Activated naive CD4-positive, alpha-beta T cell treated with Interleukin-2 at 50 U/mL for 16 hours (primary cell): Measurements from ENCODE around the gene PRRC2B.

Experiments
- DNase-seq: peaks from one replicate; pipeline ENCODE4 v3.0.0-alpha.2; 2020

Gene PRRC2B

DNA sequence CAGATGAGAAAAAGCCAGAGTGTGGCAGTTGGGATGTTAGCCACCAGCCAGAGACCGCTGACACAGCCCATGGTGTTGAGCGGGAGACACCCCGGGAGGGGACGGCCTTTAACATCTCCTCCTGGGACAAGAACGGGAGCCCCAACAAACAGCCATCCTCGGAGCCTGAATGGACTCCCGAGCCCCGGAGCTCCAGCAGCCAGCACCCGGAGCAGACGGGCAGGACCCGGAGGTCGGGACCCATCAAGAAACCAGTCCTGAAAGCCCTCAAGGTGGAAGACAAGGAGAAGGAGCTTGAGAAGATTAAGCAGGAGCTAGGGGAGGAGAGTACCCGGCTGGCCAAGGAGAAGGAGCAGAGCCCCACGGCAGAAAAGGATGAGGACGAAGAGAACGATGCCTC, 80.8 kb downstream of the PRRC2B start:
- no peak for DNase-seq

GRCh38 chr9:131475111-131475955, 81.4 kb downstream of the PRRC2B start:
- DNase-seq: no peak

GRCh38 chr9:131475956-131476776, 82.3 kb downstream of the PRRC2B start:
- DNase-seq: no peak

- no peak for DNase-seq
Observed at GRCh38 chr9:131476777-131477345, 83.0 kb downstream of the PRRC2B start.

GRCh38 chr9:131477367-131477766, 83.5 kb downstream of the PRRC2B start:
- DNase-seq: no peak

GRCh38 chr9:131477816-131478419, 84.0 kb downstream of the PRRC2B start:
- DNase-seq: no peak

GRCh38 chr9:131478421-131478868, 84.6 kb downstream of the PRRC2B start:
- peak; percentile 59 for DNase-seq

GRCh38 chr9:131478911-131479310, 85.0 kb downstream of the PRRC2B start:
- DNase-seq: no peak

GRCh38 chr9:131480258-131480657, 86.4 kb downstream of the PRRC2B start:
- no peak for DNase-seq

DNA sequence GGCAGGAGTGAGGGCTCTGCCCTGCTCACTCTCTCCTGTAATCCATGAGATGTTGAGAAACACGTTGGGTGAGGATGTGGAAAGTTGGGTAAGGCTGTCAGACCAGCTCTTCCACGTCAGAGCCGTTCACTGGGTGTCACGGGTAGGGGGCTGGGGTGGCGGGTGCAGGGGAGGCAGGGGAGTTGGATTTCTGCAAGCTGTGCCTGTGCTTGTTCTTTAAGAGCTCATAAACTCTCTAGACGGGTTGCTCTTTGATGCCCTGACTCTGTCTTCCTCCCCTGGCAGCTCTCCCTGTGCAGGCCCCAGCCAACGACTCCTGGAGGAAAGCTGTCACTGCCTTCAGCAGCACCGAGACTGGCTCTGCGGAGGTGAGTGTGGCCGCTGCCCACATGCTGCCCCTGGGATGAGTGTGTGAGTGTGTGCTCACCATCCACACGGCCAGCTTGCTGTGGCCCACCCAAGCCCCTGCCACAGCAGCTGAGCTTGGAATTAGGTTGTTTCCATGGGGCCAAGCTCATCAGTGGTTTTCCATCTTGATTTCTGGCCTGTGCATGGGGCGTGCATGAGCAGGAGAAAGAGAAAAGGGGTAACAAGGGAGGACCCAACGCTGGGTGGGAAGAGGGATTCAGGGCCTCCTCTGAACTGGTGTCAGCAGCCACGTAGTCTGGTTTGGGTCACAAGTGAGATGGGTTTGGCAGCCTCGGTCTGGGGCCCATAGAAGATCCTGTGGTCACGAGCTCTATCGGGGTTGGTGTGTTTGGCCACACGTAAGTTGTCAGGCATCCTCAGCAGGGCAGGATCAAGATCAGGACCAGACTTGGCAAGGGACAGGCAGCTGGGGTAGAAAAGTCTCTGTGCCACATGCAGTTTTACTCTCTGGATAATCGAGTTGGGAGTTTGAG, 87.8 kb downstream of the PRRC2B start:
- DNase-seq: no peak

GRCh38 chr9:131482343-131483006, 88.6 kb downstream of the PRRC2B start:
- no peak for DNase-seq

DNA sequence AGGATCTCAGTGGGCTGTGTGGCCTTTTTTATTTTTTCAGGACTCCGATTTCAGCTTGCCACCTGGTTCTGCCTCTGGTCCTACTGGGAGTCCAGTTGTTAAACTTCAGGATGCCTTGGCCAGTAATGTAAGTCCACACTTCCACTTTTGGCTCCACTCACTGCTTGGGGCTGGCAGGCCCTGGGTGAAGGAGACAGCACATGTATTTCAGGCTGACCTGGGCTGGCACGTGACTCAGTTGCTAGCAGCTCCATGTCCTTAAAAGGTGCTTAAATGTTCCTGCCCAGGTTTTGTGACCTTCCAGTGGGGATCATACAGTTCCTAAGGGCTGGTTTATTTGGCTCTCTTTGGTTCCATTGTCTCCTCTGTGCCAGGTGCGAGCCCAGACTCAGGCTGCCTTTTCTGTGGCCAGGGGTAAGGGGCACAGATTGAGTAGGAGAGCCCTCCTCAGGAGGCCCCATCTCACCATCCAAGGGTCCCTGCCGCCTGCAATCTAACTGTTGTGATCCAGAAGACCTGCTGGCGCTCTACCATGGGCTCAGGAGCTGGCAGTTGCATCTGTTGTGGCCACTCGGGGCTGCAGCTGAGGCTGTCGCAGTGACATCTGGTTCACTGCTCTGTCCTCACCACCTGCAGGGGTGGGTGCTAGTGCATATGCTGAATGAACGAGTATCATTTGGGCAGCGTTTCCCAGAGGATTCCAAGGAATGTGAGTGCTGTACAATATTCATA, 89.6 kb downstream of the PRRC2B start:
- no peak for DNase-seq

DNA sequence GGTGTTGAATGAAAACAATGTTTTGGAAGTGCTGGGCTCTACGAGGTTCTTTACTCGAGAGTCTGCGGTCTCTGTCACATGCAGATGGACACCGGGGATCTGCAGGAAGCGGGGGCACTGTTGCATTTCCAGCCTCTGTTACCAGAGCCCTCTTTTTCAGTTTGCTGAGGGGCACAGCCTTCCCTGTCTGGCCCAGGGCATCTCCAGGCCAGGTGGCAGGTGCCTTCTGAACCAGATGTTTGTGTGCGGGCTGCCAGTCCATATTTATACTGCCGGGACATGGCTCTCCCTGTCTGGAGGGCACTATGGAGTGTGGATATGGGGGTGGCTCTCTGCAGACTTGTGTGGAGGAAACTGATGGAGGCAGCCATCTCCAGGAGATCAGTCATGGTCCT, 90.2 kb downstream of the PRRC2B start:
- no peak for DNase-seq

DNA sequence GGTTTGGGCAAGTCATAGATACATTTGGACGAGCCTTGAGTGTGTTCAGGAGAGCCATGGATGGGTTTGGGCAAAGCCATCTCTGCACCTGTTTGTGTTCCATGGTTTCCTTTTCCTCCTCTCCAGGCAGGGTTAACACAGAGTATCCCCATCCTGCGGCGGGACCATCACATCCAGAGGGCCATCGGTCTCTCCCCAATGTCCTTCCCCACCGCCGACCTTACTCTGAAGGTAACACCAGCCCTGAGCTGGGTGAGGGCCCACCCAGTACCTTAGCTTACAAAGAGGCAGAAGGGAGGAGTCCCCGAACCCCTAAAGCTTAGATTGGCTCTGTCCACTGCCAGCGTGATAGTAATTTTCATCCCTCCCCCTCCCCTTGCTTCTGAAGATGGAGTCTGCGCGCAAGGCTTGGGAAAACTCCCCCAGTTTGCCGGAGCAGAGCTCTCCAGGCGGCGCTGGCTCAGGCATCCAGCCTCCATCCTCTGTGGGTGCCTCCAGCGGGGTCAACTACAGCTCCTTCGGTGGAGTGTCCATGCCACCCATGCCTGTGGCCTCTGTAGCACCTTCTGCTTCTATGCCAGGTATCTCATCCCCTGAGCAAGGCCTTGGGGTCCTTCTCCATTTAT, 90.8 kb downstream of the PRRC2B start:
- DNase-seq: no peak

- no peak for DNase-seq
Observed at GRCh38 chr9:131485206-131485605, 91.3 kb downstream of the PRRC2B start.

GRCh38 chr9:131485728-131486422, 92.0 kb downstream of the PRRC2B start:
- DNase-seq: no peak

- DNase-seq: no peak
Observed at GRCh38 chr9:131487001-131487400, 93.1 kb downstream of the PRRC2B start.

- no peak for DNase-seq
Observed at GRCh38 chr9:131487621-131488031, 93.7 kb downstream of the PRRC2B start.

- no peak for DNase-seq
Observed at GRCh38 chr9:131490514-131490913, 96.6 kb downstream of the PRRC2B start.
